H1 (cell line): Measurements from ENCODE around the gene RAET1L. TPM values are rescaled to one million over a fixed set of nuclear protein-coding genes. Genes with fewer than 3 reads are reported as not detected.

Source experiments
- CTCF ChIA-PET: fragments of 300-600 bp; sonication (Branson Sonifier 250); formaldehyde crosslinking; loops from one replicate; lab custom pipeline; 2021; ENCODE audit not compliant: partially characterized antibody; lab: Charles Lee
- POLR2A ChIA-PET: fragments of 300-600 bp; sonication (Branson Sonifier 250); formaldehyde crosslinking; loops from one replicate; lab custom pipeline; 2021; ENCODE audit warnings: inconsistent platforms; ENCODE audit not compliant: partially characterized antibody; lab: Charles Lee
- DNase-seq, 2 experiments: peaks; one replicate each; pipeline versions ENCODE4 v3.0.0 to v3.0.0-alpha.2; 2010 to 2022; ENCODE audit warnings: low spot score in 2 of 2, low read depth in 1 of 2, mixed read lengths in 1 of 2
- FAIRE-seq: peaks from 2 replicates; lab custom pipeline; 2011; peaks lifted over from hg19 to GRCh38; lab: Jason Lieb, UNC
- H2AFZ ChIP-seq: 2 replicates; pipeline ENCODE4 v1.8.1; 2012; ENCODE audit warnings: low read length, inconsistent platforms
- H2AK5ac ChIP-seq: 2 replicates; pipeline ENCODE4 v1.6.1; 2013; ENCODE audit warnings: low read depth, low read length
- H2BK120ac ChIP-seq: replicated peaks from 2 replicates; pipeline ENCODE3; 2013; ENCODE audit warnings: low read depth, low read length, inconsistent platforms
- H2BK12ac ChIP-seq: 2 replicates; pipeline ENCODE4 v1.6.1; 2013; ENCODE audit warnings: low read depth, low read length
- H2BK15ac ChIP-seq: 2 replicates; pipeline ENCODE4 v1.6.1; 2013; ENCODE audit warnings: low read length
- H2BK20ac ChIP-seq: 2 replicates; pipeline ENCODE4 v1.6.1; 2013; ENCODE audit warnings: low read length
- H2BK5ac ChIP-seq: 2 replicates; pipeline ENCODE4 v1.6.1; 2013; ENCODE audit warnings: low read depth, low read length
- H3K14ac ChIP-seq: 2 replicates; pipeline ENCODE4 v1.6.1; 2013; ENCODE audit warnings: inconsistent platforms; ENCODE audit not compliant: insufficient read length
- H3K18ac ChIP-seq: 2 replicates; pipeline ENCODE4 v1.6.1; 2013; ENCODE audit warnings: low read length; ENCODE audit errors: extremely low read depth
- H3K23ac ChIP-seq: 2 replicates; pipeline ENCODE4 v1.6.1; 2013; ENCODE audit warnings: inconsistent platforms; ENCODE audit not compliant: insufficient read length
- H3K23me2 ChIP-seq: 2 replicates; pipeline ENCODE4 v1.6.1; 2013; ENCODE audit warnings: low read depth, low read length
- H3K27ac ChIP-seq: 2 replicates; pipeline ENCODE4 v1.6.1; 2011; ENCODE audit warnings: low read depth, low read length, inconsistent platforms
- H3K27me3 ChIP-seq, 4 experiments: replicated peaks in 1 of 4; 1 replicate in 1 of 4; 2 replicates in 3 of 4; pipeline versions ENCODE4 v1.6.1 to v1.8.1; 2011 to 2013; ENCODE audit warnings: low read length in 3 of 4, mild to moderate bottlenecking in 3 of 4, inconsistent platforms in 2 of 4, mixed read lengths in 2 of 4, moderate library complexity in 1 of 4; ENCODE audit not compliant: control insufficient read depth in 3 of 4, insufficient read depth in 3 of 4; ENCODE audit errors: extremely low read depth in 1 of 4
- H3K36me3 ChIP-seq, 4 experiments: 2 replicates each; pipeline versions ENCODE4 v1.6.1 to v1.8.1; 2011 to 2013; ENCODE audit warnings: mild to moderate bottlenecking in 4 of 4, low read length in 3 of 4, moderate library complexity in 2 of 4, control low read depth in 1 of 4, inconsistent platforms in 1 of 4; ENCODE audit not compliant: insufficient read depth in 4 of 4, control insufficient read depth in 2 of 4
- H3K4ac ChIP-seq: replicated peaks from 2 replicates; pipeline ENCODE3; 2013; ENCODE audit warnings: low read length, low read depth, mixed read lengths, inconsistent platforms; ENCODE audit not compliant: insufficient read length
- H3K4me1 ChIP-seq, 4 experiments: replicated peaks in 1 of 4; 1 replicate in 1 of 4; 2 replicates in 3 of 4; pipeline versions ENCODE4 v1.6.1 to v1.8.1; 2011 to 2013; ENCODE audit warnings: low read length in 3 of 4, inconsistent platforms in 2 of 4, mixed read lengths in 1 of 4; ENCODE audit not compliant: insufficient read depth in 4 of 4, control insufficient read depth in 3 of 4
- H3K4me2 ChIP-seq, 2 experiments: 2 replicates each; pipeline versions ENCODE4 v1.6.1 to v1.8.1; 2011 to 2013; ENCODE audit warnings: low read depth in 2 of 2, low read length in 2 of 2, control low read depth in 1 of 2, inconsistent platforms in 1 of 2, mild to moderate bottlenecking in 1 of 2; ENCODE audit not compliant: insufficient read depth in 1 of 2
- H3K4me3 ChIP-seq, 4 experiments: fragments of 200-600, 300-600 bp in 1 of 4; sonication (generic), shearing (Covaris generic), sonication (Bioruptor Twin) in 1 of 4; 2 replicates each; pipeline versions ENCODE4 v1.5.1 to v1.8.1; 2011 to 2016; ENCODE audit warnings: low read length in 4 of 4, low read depth in 3 of 4, control low read depth in 2 of 4, inconsistent platforms in 2 of 4, mild to moderate bottlenecking in 2 of 4, mixed read lengths in 1 of 4, moderate library complexity in 1 of 4; ENCODE audit not compliant: insufficient read depth in 2 of 4; ENCODE audit errors: extremely low read depth in 1 of 4
- H3K56ac ChIP-seq: replicated peaks from 2 replicates; pipeline ENCODE3; 2013; ENCODE audit warnings: low read depth, mild to moderate bottlenecking, mixed read lengths, low read length, inconsistent platforms; ENCODE audit not compliant: insufficient read length
- H3K79me1 ChIP-seq: 2 replicates; pipeline ENCODE4 v1.6.1; 2013; ENCODE audit warnings: low read depth, low read length, control low read depth
- H3K79me2 ChIP-seq, 2 experiments: 2 replicates each; pipeline versions ENCODE4 v1.6.1 to v1.8.1; 2012 to 2013; ENCODE audit warnings: low read length in 2 of 2, mild to moderate bottlenecking in 2 of 2, inconsistent platforms in 1 of 2; ENCODE audit not compliant: insufficient read depth in 2 of 2, control insufficient read depth in 1 of 2
- H3K9ac ChIP-seq, 4 experiments: replicated peaks in 1 of 4; 1 replicate in 1 of 4; 2 replicates in 3 of 4; pipeline versions ENCODE4 v1.6.1 to v1.8.1; 2011 to 2013; ENCODE audit warnings: low read depth in 3 of 4, low read length in 3 of 4, control low read depth in 2 of 4, mild to moderate bottlenecking in 2 of 4, moderate library complexity in 2 of 4, inconsistent platforms in 1 of 4; ENCODE audit errors: extremely low read depth in 1 of 4
- H3K9me3 ChIP-seq, 2 experiments: 2 replicates each; pipeline versions ENCODE4 v1.6.1 to v1.8.1; 2012 to 2013; ENCODE audit warnings: mild to moderate bottlenecking in 2 of 2, moderate library complexity in 2 of 2, control low read depth in 1 of 2, inconsistent platforms in 1 of 2, low read depth in 1 of 2, low read length in 1 of 2, mixed read lengths in 1 of 2; ENCODE audit not compliant: insufficient read depth in 2 of 2
- H4K20me1 ChIP-seq, 2 experiments: replicated peaks in 1 of 2; 2 replicates each; pipeline versions ENCODE3 to v1.8.1; 2011 to 2013; ENCODE audit warnings: inconsistent platforms in 2 of 2, low read length in 2 of 2, mild to moderate bottlenecking in 1 of 2; ENCODE audit not compliant: insufficient read depth in 2 of 2, control insufficient read depth in 1 of 2
- H4K5ac ChIP-seq: 2 replicates; pipeline ENCODE4 v1.6.1; 2013; ENCODE audit warnings: low read length, low read depth, mixed read lengths, inconsistent platforms; ENCODE audit not compliant: insufficient read length
- H4K8ac ChIP-seq: 2 replicates; pipeline ENCODE4 v1.8.0; 2013; ENCODE audit warnings: mild to moderate bottlenecking, moderate library complexity, low read length, inconsistent platforms; ENCODE audit not compliant: insufficient read depth; ENCODE audit errors: extremely low read depth
- H4K91ac ChIP-seq: replicated peaks from 2 replicates; pipeline ENCODE3; 2013; ENCODE audit warnings: low read length, mixed read lengths, inconsistent platforms; ENCODE audit not compliant: insufficient read length
- SIRT6 ChIP-seq: IDR thresholded peaks from one replicate; pipeline ENCODE4 v1.7.1; 2012; ENCODE audit warnings: low read length, inconsistent platforms
- WGBS, 2 experiments: shearing (Covaris generic) in 1 of 2; methylation state at CpG; one replicate each; pipeline versions ENCODE4 v1.1.6 to v1.1.7; 2013 to 2015; ENCODE audit warnings: low lambda C conversion rate in 2 of 2, mixed read lengths in 2 of 2, inconsistent platforms in 1 of 2, low coverage in 1 of 2, missing lambda C conversion rate in 1 of 2; ENCODE audit not compliant: insufficient replicate concordance in 2 of 2, insufficient coverage in 1 of 2, insufficient read length in 1 of 2; ENCODE audit errors: extremely low coverage in 1 of 2, missing lambda C conversion rate in 1 of 2; 5-methylcytosine and 5-hydroxymethylcytosine counted together
- polyA plus RNA-seq, 7 experiments: library from polyadenylated mRNA; depleted of rRNA in 3 of 7; stranded (reverse) in 5 of 7; unstranded in 2 of 7; fragments of >200 nt in 5 of 7; fragments of 200-250 nt in 2 of 7; gene quantifications; 1 replicate in 5 of 7; 2 replicates in 1 of 7; 4 replicates in 1 of 7; pipeline versions ENCODE4 v1.2.1 to v1.2.3, GENCODE V29; 2011 to 2013; ENCODE audit warnings: missing spikeins in 2 of 7, mixed read lengths in 2 of 7
- total RNA-seq: library from RNA; stranded (reverse); fragmentation: NEBNext Ultra II Directional; extraction: Animal tissue kit (Norgen Biotek cat#: 25700); gene quantifications from 2 replicates; pipeline ENCODE4 v1.2.1, GENCODE V29; 2021

The RAET1L gene
- total and polyA plus RNA-seq, 2 of the 8 experiments (the other 6 are each of a cell fraction or from before 2014, with no cell fraction given), result not detected

DNA sequence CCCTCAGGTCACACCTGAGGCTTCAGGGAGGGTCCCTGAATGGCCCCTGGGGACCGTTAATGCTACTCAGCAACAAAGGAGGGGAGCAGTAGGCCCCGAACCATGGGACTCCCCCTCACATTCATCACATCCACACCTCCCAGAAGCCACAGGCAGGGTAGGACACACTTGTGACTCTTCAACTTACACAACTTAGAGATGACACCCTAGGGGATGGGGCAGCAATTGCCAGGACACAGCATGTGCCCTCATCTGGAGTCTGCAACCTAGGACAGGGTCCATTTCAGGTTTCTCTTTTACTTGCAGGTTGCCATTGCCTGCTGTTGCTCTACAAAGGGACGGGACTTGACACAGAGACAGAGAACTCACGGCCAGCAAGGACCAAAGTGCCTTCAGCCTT, 42.8 kb upstream of the RAET1L start:
- H2BK15ac ChIP-seq, result no peak overlapping the region
- WGBS, 2 experiments, result 63% methylated on average over 4 of the region's 4 CpGs; no CpG with 5 or more reads in 1 of the 2 experiments
- no peak for TF ChIP-seq SIRT6

More for the DNA sequence above, 42.8 kb upstream of the RAET1L start:
- DNase-seq, result no peak
- Histone ChIP-seq H3K79me2 (no peaks in the 10 kb centered on the region), H3K27me3 (peaks cover 0 to 22% (median 13%) of the 10 kb centered on the region in 4 experiments; a peak in 5 of 7 replicates), H3K4me3 (peak overlapping the region; percentile 49 to 73 (median 60); a peak in 7 of 8 replicates), H4K8ac (no peak overlapping the region), H3K4me2 (peak overlapping the region; percentile 15 to 75), H2AK5ac (no peak overlapping the region), H3K9me3 (no peaks in the 10 kb centered on the region), H3K4me1 (peaks cover 0 to 2% (median 0%) of the 10 kb centered on the region in 4 experiments; a peak in 2 of 7 replicates), H2BK12ac (no peak overlapping the region), H4K91ac (no peak overlapping the region), H3K27ac (no peak overlapping the region), H3K14ac (no peak overlapping the region), H3K23ac (no peak overlapping the region), H2AFZ (no peak overlapping the region; the same call in 1 of the 2 replicates), H4K20me1 (peaks cover 0 to 4% of the 10 kb centered on the region in 2 experiments), H2BK20ac (no peak overlapping the region), H3K18ac (no peak overlapping the region), H3K4ac (no peak overlapping the region), H3K79me1 (no peaks in the 10 kb centered on the region), H3K56ac (no peak overlapping the region), H4K5ac (no peak overlapping the region), H3K23me2 (peaks cover 7% of the 10 kb centered on the region; the same call in 1 of the 2 replicates), H2BK5ac (no peak overlapping the region), H3K9ac (peak overlapping the region in 1 of 4 experiments; percentile 36; a peak in 1 of 7 replicates), H2BK120ac (no peak overlapping the region), H3K36me3 (no peaks in the 10 kb centered on the region)
- no peak for FAIRE-seq
- ChIA-PET POLR2A (interaction anchor here (5.0 kb wide), 1 partner anchor 13 kb away, joined by 15 read pairs; no protein-coding TSS in a partner anchor), CTCF (interaction anchor here (0.8 to 3.9 kb wide), 3 partner anchors 8 to 296 kb away, joined by 3 to 47 read pairs (median 4); no protein-coding TSS in a partner anchor)
